ENCODE data around the gene SUSD3. TPM values are rescaled to one million over a fixed set of nuclear protein-coding genes. Genes with fewer than 3 reads are reported as not detected.

Gene SUSD3
- polyA plus RNA-seq, 1 experiment, result 1.9 TPM

GRCh38 chr9:93131599-93132286 lies 73.2 kb downstream of the SUSD3 start:
- ChIA-PET POLR2A (no interaction called here), CTCF (no interaction called here)
- Histone ChIP-seq H3K27me3 (ENCODE audit: control insufficient read depth, insufficient read depth, low read length) (no peaks in the 10 kb centered on the region), H3K36me3 (ENCODE audit: control insufficient read depth, insufficient read depth, low read length) (no peaks in the 10 kb centered on the region; the same call in 1 of the 2 replicates), H3K4me3 (ENCODE audit: low read depth, low read length) (no peak overlapping the region)
- no peak for TF ChIP-seq CTCF (IDR thresholded peaks at IDR 0.05; ENCODE audit: insufficient read depth, low read depth, low read length)
- no peak for DNase-seq (ENCODE audit: low read depth)

- Histone ChIP-seq H3K36me3 (ENCODE audit: control insufficient read depth, insufficient read depth, low read length) (no peaks in the 10 kb centered on the region; the same call in 1 of the 2 replicates), H3K27me3 (ENCODE audit: control insufficient read depth, insufficient read depth, low read length) (0 out of 2 replicates have a peak, but pooled peaks cover 1% of the 10 kb centered on the region), H3K4me3 (ENCODE audit: low read depth, low read length) (peak overlapping the region; percentile 84)
- POLR2A ChIA-PET, result no interaction called here
- CTCF ChIA-PET, result no interaction called here
- no peak for DNase-seq (ENCODE audit: low read depth)
- no peak for TF ChIP-seq CTCF (IDR thresholded peaks at IDR 0.05; ENCODE audit: insufficient read depth, low read depth, low read length)
These were observed 73.9 kb downstream of the SUSD3 start for GRCh38 chr9:93132287-93132927.

DNA sequence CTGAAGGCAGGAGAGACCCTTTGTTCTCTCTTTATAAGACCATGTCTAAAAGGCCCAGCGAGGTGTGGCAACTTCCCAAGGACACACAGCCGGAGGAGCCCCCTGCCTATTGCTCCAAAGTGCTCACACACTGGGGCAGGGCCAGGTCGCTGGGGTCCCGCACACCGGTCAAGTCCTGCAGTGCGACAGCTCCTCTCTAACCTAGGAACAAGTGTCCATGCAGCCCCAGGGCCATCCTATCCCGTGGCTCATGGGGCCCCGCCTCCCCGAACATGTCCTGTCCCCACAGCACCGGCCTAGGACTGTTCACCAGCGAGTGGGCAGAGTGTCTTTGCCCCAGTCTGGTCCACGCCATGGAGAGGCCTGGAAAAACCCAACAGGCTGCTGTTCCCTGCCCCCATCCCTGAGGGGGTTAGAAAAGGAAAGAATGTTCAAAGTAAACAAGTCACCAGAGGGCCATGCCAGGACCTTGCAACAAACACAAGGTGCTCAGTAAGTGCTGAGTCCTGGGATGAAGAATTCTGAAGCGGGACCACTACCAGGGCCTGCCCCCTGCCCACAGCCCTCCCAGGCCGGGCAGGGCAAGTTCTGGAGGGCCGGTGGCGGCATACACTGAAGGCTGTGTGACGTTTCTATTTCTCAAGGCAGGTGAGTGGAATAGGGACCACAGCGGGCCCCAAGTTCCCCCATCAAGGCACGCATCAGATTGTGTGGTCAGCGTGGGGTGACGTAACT lies 74.6 kb downstream of the SUSD3 start:
- POLR2A ChIA-PET, result no interaction called here
- Histone ChIP-seq H3K4me3 (ENCODE audit: low read depth, low read length) (peak overlapping the region; percentile 84), H3K36me3 (ENCODE audit: control insufficient read depth, insufficient read depth, low read length) (no peaks in the 10 kb centered on the region; the same call in 1 of the 2 replicates), H3K27me3 (ENCODE audit: control insufficient read depth, insufficient read depth, low read length) (peaks cover 1% of the 10 kb centered on the region; the same call in 1 of the 2 replicates)
- no peak for DNase-seq (ENCODE audit: low read depth)
- CTCF ChIA-PET, result interaction anchor here (1.0 to 1.3 kb wide), 3 partner anchors 16 to 170 kb away, joined by 3 to 7 read pairs (median 3); no protein-coding TSS in a partner anchor
- no peak for TF ChIP-seq CTCF (IDR thresholded peaks at IDR 0.05; ENCODE audit: insufficient read depth, low read depth, low read length)

DNA sequence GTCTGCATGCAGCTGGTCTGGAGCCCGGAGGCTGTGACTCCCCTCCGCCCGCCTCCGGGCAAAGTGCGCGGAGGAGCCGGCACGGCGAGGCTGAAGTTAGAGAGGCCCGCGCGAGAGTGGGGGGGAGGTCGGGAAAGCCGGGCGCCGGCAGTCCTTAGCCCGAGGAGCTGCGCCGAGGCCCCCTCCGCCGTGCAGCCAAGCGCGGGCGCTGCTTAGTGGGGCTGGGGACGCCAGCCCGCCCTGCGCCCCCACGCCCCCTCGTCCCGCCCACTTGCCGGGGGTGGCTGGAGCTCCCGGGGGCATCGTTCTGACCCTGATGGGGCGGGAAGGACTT lies 75.1 kb downstream of the SUSD3 start:
- CTCF ChIA-PET, result interaction anchor here (1.0 to 1.3 kb wide), 3 partner anchors 16 to 169 kb away, joined by 3 to 7 read pairs (median 3); no protein-coding TSS in a partner anchor
- POLR2A ChIA-PET, result interaction anchor here (1.0 kb wide), 1 partner anchor 100 kb away, joined by 5 read pairs; no protein-coding TSS in a partner anchor
- DNase-seq (ENCODE audit: low read depth), result no peak

More for the DNA sequence above, 75.1 kb downstream of the SUSD3 start:
- Histone ChIP-seq H3K27me3 (ENCODE audit: control insufficient read depth, insufficient read depth, low read length) (peaks cover 1% of the 10 kb centered on the region; the same call in 1 of the 2 replicates), H3K4me3 (ENCODE audit: low read depth, low read length) (peak overlapping the region; percentile 84), H3K36me3 (ENCODE audit: control insufficient read depth, insufficient read depth, low read length) (no peaks in the 10 kb centered on the region; the same call in 1 of the 2 replicates)
- no peak for TF ChIP-seq CTCF (IDR thresholded peaks at IDR 0.05; ENCODE audit: insufficient read depth, low read depth, low read length)
